Frontal cortex (tissue), 4 donors: ENCODE data around the gene SNCG. TPM values are rescaled to one million over a fixed set of nuclear protein-coding genes. Genes with fewer than 3 reads are reported as not detected.

Experiments used
- DNase-seq, 2 donors: peaks; one replicate each; pipeline ENCODE4 v3.0.0; 2012; ENCODE audit warnings: low spot score in 2 of 2
- FAIRE-seq: peaks from 2 replicates; lab custom pipeline; 2012; peaks lifted over from hg19 to GRCh38; lab: Jason Lieb, UNC
- total RNA-seq: library from RNA; depleted of rRNA; stranded (reverse); fragments of >200 nt; gene quantifications from one replicate; pipeline ENCODE4 v1.2.3, GENCODE V29; 2014
- donor health status: control.
- donor health status: control.
- donor health status: control.

The SNCG gene
- total RNA-seq, 1 donor from 2014 or later: 1.6 TPM

DNA sequence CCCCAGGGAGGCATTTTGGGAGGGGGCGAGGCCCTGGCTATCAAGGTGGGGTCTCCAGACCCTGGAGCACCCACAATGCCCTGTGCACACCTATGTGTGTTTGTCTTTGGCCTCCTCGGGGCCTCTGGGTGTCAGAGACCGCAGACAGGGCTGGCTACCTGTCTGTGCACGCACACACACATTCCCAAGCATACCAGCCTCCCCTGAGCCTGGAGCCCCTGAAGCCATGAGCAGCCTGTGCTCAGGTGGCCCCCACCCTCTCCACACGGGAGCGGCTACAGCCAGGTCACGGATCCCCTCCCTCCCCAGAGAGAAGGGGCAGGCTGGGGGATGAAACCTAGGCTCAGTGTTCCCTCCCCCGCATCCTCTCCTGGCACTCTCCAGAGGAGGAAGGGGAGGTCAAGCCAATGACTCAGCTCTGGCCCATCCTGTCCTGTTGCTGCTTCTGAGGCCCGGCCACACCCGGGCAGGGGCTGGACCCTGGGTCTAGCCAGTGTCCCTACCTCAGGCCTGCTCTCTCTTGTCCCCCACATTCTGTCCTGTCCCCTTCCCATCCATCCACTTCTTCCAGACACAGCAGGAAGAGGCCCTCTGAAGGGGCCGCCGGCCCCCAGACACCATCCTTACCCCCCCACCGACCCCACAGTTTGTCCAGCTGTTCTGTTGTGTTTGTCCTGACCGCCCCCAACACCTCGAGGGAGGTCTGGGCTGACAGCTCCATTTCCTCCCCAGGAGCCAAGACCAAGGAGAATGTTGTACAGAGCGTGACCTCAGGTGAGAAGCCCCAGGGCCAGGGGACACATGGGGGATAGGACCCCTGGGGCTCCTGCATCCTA lies 720 bp downstream of the SNCG start:
- FAIRE-seq (no peak), DNase-seq (peak in 1 of 2 donors; percentile 65)

DNA sequence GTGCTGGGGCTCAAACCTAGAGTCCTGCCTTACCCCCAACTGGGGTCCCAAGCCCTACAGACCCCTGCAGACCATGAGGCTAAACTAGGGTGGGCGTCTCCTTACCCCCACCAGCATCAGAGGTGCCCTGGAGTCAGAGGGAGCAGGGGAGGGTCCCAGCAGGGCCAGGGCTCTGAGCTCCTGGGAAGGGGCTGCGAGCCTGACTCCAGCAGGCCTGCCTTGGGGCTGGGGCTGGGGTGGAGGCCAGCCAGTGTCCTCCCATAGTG lies 1.3 kb downstream of the SNCG start:
- no peak for DNase-seq
- FAIRE-seq: no peak

DNA sequence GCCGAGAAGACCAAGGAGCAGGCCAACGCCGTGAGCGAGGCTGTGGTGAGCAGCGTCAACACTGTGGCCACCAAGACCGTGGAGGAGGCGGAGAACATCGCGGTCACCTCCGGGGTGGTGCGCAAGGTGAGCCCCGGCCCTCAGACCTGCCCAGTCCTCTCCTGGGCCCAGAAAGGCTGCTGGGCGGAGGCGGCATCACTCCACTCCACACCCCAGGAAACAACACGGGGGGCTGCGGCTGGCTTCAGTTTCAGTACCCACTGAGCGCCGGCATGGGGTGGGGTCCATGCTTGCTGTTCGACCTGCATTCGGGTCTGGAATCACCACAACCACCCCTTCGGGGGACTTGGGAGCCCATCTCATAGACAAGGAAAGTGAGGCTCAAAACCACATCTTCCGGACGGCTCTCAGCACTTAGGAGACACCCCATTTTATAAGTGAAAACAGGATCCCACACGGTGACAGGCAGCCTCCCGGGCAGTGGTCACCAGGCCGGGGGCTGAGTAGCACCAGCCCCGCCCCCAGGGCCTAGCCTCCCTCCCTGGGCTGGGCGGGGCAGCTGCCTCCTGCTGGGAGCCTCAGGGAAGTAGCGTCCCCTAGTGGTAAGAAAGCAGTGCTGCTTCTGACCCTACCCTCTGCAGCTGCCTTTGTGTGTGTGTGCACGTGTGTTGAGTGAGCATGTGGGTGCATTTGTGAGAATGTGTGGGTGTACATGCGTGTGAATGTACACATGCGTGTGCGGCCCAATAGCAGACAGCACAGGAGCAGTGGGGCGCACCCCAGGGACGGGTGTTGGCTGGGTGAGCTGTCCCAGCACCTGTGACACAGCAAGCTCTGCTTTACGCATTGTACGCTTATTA lies 1.8 kb downstream of the SNCG start:
- FAIRE-seq (no peak), DNase-seq (no peak)

DNA sequence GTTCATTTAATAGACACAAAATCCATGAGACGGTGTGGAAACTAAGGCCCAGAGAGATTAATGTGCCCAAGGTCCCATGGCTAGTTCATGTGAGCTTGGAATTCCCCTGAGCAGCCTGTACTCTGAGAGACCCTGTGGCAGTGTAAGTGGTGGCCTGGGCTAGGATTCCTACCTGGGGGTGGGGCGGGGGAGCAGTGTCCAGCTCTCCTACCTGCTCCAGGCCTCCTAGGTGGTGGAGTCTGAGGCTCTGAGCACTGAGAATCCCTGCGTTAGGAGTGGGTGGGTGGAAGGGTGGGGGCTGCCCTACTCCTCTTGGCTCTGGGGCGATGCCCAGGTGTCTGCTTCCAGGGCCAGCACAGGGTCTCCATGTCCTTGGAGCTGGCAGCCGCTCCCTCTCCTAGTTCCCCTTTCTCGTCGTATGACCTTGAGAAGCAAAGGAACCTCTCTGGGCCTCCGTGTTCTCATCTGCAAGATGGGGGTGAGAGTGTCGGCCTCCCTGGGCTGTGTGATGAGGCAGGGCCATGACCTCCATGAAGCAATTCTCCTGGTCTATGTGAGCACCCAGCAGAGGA lies 2.5 kb downstream of the SNCG start:
- no peak for DNase-seq
- no peak for FAIRE-seq

DNA sequence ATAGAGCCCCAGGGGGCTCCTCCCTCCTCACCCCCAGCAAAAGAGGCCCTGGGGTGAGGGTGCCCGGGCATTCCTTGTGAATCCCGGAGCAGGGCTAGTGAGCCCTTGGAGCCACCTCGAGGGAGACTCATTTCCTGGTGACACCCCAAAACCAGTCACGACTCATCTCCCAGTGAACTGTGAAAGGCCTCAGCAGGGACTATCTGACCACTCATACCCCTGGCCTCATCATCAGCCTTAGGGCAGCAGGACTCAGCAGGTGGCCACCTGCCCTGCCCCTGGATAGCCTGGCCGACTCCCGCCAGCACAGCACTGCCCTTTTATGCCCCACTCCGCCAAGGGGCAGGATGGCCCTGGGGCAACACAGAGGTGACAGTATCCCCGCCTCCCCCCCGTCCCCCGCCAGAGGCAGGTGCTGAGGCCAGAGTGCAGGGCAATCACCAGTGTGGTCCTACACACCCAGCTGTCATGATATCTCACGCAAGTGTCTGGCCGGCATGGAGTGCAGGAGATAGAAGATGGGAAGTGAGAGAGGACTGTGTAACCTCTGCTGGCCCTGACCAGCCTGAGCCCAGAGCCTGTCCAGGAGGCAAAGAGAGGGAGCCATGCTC lies 3.2 kb downstream of the SNCG start:
- DNase-seq (no peak), FAIRE-seq (no peak)

DNA sequence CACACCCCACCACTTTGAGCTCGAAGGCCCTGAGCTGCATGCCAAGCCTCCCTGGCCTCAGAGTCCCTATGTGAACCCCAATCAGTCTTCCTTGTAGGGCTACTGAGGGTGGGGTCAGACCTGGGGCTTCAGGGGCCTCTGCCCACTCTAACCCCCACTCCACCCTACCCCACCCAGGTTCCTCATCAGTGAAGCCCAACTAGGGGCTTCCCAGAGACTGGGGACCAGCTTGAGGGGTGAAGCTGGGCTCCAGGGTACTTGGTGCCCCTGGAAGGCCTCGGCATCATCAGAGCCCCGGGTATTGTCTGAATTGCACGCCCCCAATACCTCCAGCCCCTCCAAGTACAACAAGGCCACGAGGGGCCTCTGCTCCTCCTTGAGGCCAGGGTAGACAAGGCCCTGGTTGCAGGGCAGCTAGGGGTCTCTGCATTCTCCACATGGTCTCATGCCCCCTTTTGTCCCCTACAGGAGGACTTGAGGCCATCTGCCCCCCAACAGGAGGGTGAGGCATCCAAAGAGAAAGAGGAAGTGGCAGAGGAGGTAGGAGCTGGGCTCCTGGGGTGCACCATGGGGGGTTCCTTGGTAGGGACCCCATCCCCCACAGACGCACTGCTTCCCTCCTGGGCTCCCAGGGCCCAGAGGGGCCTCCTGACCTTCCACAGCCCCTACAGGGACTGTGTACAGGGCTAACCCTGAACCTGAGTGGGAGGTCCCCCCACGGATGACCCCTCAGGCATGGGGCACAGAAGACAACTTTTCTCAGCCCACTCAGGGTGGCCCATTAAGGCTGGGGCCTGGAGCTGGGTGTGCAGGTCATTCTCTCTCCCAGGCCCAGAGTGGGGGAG lies 4.0 kb downstream of the SNCG start:
- DNase-seq (no peak), FAIRE-seq (no peak)

DNA sequence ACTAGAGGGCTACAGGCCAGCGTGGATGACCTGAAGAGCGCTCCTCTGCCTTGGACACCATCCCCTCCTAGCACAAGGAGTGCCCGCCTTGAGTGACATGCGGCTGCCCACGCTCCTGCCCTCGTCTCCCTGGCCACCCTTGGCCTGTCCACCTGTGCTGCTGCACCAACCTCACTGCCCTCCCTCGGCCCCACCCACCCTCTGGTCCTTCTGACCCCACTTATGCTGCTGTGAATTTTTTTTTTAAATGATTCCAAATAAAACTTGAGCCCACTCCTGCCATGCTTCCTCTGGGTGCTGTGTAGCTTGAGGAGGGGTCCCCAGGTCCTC lies 4.5 kb downstream of the SNCG start:
- FAIRE-seq (no peak), DNase-seq (no peak)

DNA sequence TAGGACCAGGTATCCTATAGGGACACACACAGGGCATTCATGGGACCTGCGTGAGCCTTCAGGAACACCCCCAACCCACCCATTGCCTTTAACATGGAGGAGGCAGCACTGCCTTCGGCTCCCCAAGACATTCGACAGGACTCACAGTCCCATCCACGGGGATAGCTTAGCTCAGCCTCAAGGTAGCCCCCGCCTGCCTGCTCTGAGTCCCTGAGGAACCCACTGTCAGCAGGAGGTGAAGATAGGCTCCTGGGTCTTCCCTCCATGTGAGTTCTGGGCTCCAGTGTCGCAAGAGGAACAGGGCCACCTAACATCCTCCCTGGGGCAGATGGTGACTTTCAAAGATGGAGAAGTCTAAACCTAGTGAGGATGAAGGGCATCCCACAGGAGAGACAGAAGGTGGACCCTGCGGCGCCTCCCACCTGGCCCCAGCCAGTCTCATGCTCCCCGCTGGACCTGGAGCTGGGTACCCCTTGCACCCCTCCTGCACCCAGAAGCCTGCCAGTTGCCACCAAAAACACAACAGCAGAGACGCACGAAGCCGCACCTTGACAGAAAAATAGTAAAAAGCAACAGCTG lies 5.0 kb downstream of the SNCG start:
- FAIRE-seq: no peak

DNA sequence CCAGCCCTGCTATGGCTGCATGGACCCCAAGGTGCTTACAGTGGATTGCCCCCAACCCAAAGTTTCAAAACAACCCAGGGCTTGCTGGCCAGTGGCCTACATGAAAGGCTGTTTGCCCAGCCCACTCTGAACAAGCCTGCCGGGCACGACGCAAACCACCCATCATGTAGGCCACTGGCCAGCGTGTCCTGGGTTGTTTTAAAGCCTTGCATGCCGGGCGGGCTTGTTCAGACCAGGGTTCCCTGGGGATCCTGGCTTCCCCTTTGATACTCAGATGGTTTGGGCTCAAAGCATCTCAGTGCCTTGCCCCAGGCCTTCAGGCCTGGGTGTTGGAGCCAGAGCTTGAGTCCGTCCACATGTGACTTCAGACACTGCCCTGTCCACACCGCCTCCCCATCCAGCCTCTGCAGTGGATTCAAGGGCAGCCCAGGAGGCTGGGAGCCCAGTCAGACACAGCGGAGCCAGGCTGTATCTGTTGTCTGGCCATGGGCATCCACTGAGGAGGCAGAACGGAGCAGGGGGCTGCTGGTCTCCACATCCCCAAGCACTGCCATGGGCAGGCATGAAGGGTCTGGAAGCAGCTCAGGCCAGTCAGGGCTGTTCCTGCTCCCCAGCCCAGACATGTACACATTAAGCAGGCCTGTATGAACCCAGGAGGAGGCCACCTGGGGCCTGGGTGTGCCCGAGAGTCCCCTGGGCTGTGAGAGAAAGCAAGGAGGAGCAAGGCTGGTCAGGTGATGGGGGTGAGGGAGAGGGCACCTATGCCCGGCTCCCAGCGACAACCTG lies 5.9 kb downstream of the SNCG start:
- no peak for DNase-seq
- no peak for FAIRE-seq

More for the DNA sequence above, 5.0 kb downstream of the SNCG start:
- no peak for DNase-seq

DNA sequence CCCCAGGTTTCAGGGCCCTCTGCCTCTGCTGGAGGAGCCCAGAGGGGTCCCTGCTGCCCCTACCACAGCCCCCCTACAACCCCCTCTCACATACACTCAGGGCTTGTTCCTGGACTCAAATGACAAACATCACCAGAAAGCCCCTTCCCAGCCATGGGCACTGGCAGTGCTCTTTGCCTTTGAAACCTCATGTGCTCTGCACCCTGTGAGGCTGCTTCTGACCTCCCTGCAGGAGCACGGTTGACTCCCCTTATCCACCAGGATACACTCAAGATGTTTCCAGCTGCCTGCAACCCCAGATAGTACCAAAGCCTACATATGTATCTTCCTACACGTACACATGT lies 6.4 kb downstream of the SNCG start:
- FAIRE-seq (no peak), DNase-seq (no peak)

DNA sequence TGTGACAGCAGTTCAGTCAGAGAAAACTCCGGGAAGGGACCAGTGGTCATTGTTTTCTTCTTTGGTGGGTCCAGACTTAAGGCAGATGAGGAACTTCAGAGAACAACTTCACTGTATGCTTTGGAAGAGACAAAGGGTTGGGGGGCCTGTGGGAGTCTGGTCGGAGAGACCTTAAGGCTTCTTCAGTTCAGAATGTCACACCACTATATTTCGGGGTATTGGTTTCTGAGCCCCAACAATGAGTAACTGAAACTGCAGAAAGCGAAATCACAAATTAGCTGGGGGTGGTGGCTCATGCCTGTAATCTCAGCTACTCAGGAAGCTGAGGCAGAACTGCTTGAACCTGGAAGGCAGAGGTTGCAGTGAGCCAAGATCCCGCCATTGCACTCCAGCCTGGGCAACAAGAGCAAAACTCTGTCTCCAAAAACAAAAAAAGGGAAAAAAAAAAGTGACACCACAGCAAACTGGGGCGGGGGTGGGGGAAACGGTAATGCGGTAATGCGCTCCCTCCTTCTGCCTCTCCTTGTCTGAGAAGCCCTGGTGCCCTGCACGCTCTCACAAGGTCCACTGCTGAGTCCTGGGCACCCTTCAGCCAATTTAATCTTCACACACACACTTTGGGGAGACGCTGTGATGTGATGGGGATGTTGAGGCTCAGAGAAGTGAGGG lies 7.7 kb downstream of the SNCG start:
- no peak for FAIRE-seq
- DNase-seq: no peak

DNA sequence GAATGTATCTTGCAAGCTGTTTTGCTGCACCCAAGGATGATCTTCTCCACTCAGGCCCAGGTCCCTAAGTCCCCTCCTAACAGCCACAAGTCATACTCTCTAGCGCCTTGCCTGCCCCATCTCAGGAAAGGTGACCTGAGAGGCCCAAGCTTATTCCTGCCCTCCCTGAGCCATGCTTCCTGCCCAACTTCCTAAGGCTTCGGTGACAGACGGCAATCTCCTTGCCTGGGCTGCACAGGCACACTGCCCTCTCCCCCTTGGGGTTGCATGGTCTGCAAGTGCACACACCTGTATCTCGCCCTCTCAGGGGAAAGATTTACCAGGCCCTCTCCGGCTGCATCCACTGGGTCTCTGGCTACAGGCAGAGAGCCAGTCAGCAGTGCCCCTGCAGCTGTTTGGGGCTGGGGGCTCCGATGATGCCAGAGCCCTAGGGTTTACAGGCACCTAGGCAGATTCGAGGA lies 9.1 kb downstream of the SNCG start:
- FAIRE-seq (no peak), DNase-seq (peak in 1 of 2 donors; percentile 12)

DNA sequence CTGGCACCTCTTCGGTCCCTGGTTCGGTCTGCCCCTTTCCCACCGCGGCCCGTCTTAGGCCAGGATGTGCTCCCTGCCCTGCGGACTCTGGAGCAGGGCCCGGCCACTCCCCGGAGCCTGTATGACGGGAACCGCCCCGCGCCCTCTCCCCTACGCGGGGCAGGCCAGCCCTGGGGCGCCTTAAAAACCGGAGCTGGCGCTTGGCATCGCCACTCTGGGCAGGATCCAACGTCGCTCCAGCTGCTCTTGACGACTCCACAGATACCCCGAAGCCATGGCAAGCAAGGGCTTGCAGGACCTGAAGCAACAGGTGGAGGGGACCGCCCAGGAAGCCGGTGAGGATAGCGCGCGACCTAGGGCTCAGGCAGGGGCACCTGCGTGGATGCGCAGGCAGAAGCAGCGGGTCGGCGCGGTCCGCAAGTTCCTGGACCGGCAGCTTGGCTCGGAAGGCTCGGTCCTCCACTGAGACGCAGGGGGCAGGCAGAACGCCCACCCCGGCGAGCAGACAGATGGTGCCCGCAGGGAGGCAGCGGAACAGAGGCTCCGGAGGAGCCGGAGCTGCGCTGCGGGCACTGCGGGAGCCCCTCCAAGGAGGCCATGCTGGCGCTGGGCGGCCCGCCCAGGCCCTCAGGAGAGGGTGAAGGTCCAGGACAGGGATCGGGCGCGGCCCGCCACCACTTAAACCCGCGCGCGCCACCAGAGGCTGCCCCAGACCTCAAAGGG lies 10.0 kb downstream of the SNCG start, which contains the start of gene ADIRF:
ADIRF (plus strand) TSS at position 212 of the 723 bp plus-strand sequence; CDS start at position 275, 63 bp downstream.
- no peak for DNase-seq
- FAIRE-seq: no peak

DNA sequence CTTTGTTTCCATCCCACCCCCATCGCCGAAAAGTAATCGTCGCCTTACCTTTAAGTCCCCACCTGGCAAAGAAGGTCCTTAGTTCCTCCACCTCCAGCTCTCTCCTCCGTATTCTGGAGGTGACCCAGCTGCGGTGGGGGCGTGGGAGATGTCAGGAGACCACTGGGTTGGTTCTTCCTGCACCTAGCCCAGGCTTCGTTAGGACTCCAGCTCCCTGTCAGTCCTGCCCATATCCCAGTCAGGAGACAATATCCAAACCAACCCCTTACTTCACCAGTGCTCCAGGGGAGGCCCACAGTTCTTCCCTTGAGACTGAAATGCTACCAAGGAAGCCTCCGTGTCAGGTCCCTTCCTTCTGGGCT lies 10.6 kb downstream of the SNCG start:
- no peak for DNase-seq
- no peak for FAIRE-seq

DNA sequence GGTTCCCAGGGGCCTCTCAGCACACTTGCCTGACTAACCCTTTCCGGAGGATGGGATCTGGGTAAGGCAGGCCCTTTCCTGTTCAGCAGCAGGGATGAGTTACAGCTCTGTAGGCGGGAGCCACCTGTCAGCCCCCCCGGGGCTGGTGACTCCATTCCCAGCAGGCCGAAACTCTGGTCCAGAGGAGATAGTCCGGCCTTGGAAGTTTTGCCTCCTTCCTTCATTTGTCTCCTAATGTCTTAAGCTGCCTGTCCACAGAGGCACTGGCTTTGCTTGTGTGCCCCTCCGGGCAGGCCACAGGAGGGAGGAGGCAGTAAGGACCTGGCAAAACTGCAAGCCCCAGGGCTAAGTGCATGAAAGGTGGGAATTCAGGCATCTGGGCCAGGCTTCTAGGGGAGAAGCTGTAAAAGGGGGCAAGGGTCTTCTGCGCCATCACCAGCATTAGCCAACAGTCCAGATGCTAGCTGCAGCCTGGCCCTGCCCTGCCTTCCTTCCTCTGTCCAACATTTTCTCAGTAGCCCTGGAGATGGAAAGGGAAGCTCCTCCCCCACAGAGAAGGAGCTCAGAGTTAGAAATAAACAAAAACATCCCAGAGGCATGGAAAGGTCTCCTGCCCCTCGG lies 11.1 kb downstream of the SNCG start:
- no peak for DNase-seq
- no peak for FAIRE-seq

DNA sequence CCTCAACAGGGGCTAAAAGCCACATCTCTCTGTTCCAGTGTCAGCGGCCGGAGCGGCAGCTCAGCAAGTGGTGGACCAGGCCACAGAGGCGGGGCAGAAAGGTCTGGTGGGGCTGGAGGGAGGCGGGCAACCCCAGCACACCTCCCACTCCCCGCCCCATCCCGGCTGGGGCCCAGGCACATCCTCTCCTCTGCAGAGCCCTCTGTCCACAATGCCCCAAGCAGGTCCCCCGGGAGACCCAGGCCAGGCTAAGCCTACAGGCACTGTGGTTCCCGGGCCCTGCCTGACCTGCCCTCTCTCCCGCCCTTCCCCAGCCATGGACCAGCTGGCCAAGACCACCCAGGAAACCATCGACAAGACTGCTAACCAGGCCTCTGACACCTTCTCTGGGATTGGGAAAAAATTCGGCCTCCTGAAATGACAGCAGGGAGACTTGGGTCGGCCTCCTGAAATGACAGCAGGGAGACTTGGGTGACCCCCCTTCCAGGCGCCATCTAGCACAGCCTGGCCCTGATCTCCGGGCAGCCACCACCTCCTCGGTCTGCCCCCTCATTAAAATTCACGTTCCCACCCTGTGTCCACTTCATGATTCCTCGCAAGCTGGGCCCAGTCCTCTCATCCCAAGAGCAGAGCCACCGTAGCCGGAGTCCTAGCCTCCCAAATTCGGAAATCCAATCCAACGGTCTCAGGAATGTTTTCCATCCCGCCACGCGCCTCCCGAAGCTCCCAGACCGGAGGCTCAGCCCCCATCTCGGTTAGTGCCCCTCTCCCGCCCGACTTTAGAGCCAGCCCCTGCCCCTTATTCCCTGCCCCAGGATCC lies 12.0 kb downstream of the SNCG start:
- FAIRE-seq (no peak), DNase-seq (no peak)

DNA sequence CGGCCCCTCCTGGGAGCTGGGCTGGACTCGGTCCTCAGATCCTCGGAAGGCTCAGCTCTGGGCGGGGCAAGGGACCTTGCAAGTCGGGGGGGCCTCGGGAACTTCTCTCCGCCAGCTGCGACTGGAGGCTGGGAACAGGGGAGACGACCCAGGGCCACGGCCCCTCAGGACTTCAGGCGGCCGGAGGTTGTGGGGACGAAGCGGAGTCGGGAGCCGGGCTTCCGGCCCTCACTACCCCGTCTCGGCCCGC lies 12.5 kb downstream of the SNCG start:
- no peak for DNase-seq
- FAIRE-seq: no peak
